ENCODE measurements around the gene ELOVL6.
"Not testable (repeated sequence)": the region's sequence is repeated elsewhere in the genome, so short reads cannot be mapped to it uniquely, and the experiment has no call there.

The ELOVL6 gene

GRCh38 chr4:110196206-110196870, 2.1 kb downstream of the ELOVL6 start:
- no peak for FAIRE-seq

- no peak for FAIRE-seq
Observed at GRCh38 chr4:110195561-110196205, 2.7 kb downstream of the ELOVL6 start.

GRCh38 chr4:110193822-110194761, 4.3 kb downstream of the ELOVL6 start:
- no peak for FAIRE-seq

- FAIRE-seq: not testable (repeated sequence)
Observed at GRCh38 chr4:110193287-110193686, 5.1 kb downstream of the ELOVL6 start.

- FAIRE-seq: no peak
Observed at GRCh38 chr4:110190249-110190648, 8.2 kb downstream of the ELOVL6 start.

GRCh38 chr4:110188113-110188512, 10.3 kb downstream of the ELOVL6 start:
- FAIRE-seq: no peak

GRCh38 chr4:110184791-110185155, 13.6 kb downstream of the ELOVL6 start:
- no peak for FAIRE-seq

GRCh38 chr4:110184140-110184790, 14.2 kb downstream of the ELOVL6 start:
- FAIRE-seq: no peak

GRCh38 chr4:110183643-110184042, 14.8 kb downstream of the ELOVL6 start:
- no peak for FAIRE-seq

- FAIRE-seq: no peak
Observed at GRCh38 chr4:110183058-110183457, 15.4 kb downstream of the ELOVL6 start.

GRCh38 chr4:110181890-110182289, 16.5 kb downstream of the ELOVL6 start:
- FAIRE-seq: no peak

- FAIRE-seq: no peak
Observed at GRCh38 chr4:110175634-110176033, 22.8 kb downstream of the ELOVL6 start.

GRCh38 chr4:110172972-110173371, 25.4 kb downstream of the ELOVL6 start:
- FAIRE-seq: no peak

- no peak for FAIRE-seq
Observed at GRCh38 chr4:110171971-110172370, 26.4 kb downstream of the ELOVL6 start.

- FAIRE-seq: no peak
Observed at GRCh38 chr4:110170861-110171260, 27.6 kb downstream of the ELOVL6 start.

GRCh38 chr4:110165382-110166286, 32.8 kb downstream of the ELOVL6 start:
- FAIRE-seq: no peak

- no peak for FAIRE-seq
Observed at GRCh38 chr4:110164856-110165255, 33.6 kb downstream of the ELOVL6 start.

GRCh38 chr4:110164251-110164650, 34.2 kb downstream of the ELOVL6 start:
- FAIRE-seq: no peak

- FAIRE-seq: no peak
Observed at GRCh38 chr4:110163327-110164069, 34.9 kb downstream of the ELOVL6 start.

GRCh38 chr4:110160618-110161017, 37.8 kb downstream of the ELOVL6 start:
- FAIRE-seq: no peak

- no peak for FAIRE-seq
Observed at GRCh38 chr4:110159541-110159940, 38.9 kb downstream of the ELOVL6 start.

Data from endometrium (tissue), 2 donors.